Activated naive CD4-positive, alpha-beta T cell treated with anti-CD3 and anti-CD28 coated beads, Interleukin-2, amount 50 U/mL, for 24 hours (primary cell): ENCODE measurements around the gene SLC9A3.

Experiments used
- H3K27ac Mint-ChIP-seq: one replicate; pipeline ENCODE4 v1.8.0; 2021; ENCODE audit warnings: mild to moderate bottlenecking, mixed read lengths
- H3K27me3 Mint-ChIP-seq: one replicate; pipeline ENCODE4 v1.8.0; 2021; ENCODE audit warnings: mixed read lengths
- H3K36me3 Mint-ChIP-seq: one replicate; pipeline ENCODE4 v1.8.0; 2021; ENCODE audit warnings: mixed read lengths
- H3K4me1 Mint-ChIP-seq: one replicate; pipeline ENCODE4 v1.8.0; 2021; ENCODE audit warnings: mixed read lengths
- H3K4me3 Mint-ChIP-seq: one replicate; pipeline ENCODE4 v1.8.0; 2021; ENCODE audit warnings: mild to moderate bottlenecking, mixed read lengths
- H3K9me3 Mint-ChIP-seq: one replicate; pipeline ENCODE4 v1.8.0; 2021; ENCODE audit warnings: mixed read lengths

The SLC9A3 gene

DNA sequence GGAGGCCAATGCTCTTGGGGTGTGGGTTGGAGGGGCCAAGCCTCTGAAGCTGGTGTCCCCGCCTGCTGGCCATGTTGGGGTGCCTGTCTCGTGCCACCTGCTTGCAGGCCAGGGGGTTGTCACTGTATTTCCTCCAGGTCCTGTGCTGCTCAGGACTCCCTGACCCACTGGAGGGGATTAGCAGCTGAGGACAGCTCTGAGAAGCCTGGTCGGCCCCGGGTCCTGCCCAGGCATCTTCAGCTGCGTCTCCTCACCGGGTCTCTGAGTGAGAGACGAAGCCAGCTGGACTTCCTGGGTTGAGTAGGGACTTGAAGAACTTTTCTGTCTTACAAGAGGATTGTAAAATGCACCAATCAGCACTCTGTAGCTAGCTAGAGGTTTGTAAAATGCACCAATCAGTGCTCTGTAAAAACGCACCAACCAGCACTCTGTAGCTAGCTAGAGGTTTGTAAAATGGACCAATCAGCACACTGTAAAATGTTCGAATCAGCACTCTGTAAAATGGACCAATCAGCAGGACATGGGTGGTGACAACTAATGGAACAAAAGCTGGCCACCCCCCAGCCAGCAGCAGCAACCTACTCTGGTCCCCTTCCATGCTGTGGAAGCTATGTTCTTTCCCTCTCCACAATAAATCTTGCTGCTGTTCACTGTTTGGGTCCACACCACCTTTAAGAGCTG, 20.6 kb upstream of the SLC9A3 start:
- no peak overlapping the region for H3K4me3 Mint-ChIP-seq
- no peaks in the 10 kb centered on the region for H3K36me3 Mint-ChIP-seq
- no peak overlapping the region for H3K27ac Mint-ChIP-seq
- H3K9me3 Mint-ChIP-seq = no peaks in the 10 kb centered on the region
- H3K4me1 Mint-ChIP-seq = peaks cover 17% of the 10 kb centered on the region
- H3K27me3 Mint-ChIP-seq = peaks cover 8% of the 10 kb centered on the region

DNA sequence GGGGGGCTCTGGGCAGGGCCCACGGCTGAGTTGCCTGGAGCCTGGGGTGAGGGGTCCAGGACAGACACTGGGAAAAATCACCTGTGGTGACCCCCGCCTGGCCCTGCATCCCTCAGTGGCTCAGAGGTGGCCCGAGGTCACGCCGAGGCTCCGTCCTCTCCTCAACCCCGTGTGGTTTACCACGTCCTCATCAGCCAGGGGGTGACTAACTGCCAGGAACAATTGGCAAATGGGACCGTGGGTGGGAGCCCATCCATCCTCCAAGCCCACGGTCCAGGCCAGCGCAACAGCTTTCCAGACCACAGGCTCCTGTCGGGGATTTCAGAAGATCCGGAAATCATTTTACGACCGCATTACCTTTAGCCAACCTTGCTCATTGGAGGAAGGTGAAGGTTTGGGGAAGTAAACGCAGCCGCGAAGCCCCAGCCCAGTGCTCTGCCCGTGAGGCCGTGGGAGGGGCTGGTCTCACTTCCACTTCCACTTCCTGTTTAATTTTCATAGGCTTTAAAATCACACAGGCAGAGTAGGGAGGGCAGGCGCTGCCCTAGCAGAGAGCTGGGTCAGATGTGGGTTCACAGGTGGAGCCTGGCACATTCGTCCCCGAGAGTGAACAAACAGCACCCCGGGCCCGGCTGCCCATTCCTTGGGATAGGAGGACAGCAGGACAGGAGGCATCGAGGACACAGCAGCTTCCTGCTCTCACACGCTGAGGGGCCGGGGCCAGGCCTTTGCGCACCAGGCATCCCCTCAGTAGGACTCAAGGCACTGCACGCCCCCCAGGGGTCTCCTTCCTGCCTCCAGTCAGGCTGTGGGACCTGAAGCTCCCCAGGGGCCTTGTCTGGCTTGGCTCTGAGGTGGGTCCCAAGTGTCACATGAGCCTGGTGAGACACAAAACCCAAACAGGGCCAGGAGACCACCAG, 19.8 kb upstream of the SLC9A3 start:
- no peaks in the 10 kb centered on the region for H3K36me3 Mint-ChIP-seq
- H3K4me1 Mint-ChIP-seq = peaks cover 17% of the 10 kb centered on the region
- H3K9me3 Mint-ChIP-seq = no peaks in the 10 kb centered on the region
- peaks cover 5% of the 10 kb centered on the region for H3K27me3 Mint-ChIP-seq
- peak overlapping the region; percentile 72 for H3K27ac Mint-ChIP-seq
- H3K4me3 Mint-ChIP-seq = peak overlapping the region; percentile 64

DNA sequence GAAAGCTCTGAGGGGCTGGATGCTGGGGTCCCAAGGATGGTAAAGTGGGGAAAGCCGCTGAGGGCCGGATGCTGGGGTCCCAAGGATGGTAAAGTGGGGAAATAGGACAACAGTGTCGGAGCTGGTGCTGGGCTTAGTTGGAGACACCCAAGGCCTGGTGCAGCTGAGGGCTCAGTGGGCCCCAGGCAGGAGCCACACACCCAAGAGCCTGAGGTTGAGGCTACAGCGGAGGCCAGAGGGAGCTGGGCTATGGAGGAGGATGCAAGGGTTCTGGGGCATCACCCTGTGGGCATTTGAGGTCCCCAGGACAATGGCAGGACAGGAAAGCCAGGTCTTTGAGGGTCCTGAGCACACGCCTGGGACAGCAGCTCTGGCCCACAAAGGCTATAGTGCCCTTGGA, 19.1 kb upstream of the SLC9A3 start:
- Mint-ChIP-seq H3K36me3 (no peaks in the 10 kb centered on the region), H3K4me1 (peaks cover 17% of the 10 kb centered on the region), H3K4me3 (peak overlapping the region; percentile 23), H3K27ac (peak overlapping the region; percentile 23), H3K9me3 (no peaks in the 10 kb centered on the region), H3K27me3 (peaks cover 5% of the 10 kb centered on the region)

DNA sequence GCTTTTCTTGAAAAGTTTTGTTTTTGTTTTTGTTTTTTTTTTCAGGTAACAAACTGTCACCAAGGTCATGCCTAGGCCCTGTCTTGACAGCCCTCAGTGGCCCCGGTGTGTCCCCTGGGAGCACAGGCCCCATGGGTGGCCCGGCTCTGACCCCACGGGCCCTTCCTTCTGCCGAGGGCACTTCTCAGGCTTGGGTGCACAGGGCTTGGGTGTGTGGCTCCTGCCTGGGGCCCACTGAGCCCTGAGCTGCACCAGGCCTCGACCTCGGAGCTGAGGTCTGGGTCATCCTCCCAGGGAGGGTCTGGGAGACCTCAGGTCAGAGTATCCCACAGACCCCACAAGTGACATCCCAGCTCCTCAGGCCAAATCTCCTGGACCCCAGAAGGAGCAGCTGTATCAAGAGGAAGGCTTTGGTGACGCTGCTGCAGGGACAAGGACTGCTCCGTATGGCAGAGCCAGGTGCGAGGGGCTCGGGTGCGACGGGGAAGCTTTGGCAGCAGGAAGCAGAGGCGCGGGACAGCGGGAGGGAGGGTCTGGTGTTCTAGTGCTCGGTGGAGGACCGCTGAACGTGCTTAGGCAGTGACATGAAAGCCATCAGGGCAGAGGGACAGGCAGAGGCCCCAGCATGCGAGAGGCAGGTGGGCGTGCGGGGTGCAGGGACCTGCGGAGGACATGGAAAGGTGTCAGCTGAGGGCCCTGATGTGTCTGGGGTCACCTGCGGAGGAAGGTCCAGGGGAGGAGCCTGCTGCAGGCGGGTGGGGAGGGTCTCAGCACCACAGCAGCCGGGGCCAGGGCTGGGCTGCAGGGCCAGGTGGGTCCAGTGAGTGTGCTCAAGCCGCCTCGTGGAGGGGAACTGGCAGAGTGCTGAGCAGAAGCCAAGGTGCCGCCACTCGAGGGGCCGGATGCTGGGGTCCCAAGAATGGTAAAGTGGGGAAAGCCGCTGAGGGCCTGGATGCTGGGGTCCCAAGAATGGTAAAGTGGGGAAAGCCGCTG, 18.4 kb upstream of the SLC9A3 start:
- peak overlapping the region; percentile 23 for H3K27ac Mint-ChIP-seq
- H3K27me3 Mint-ChIP-seq = no peaks in the 10 kb centered on the region
- H3K36me3 Mint-ChIP-seq = no peaks in the 10 kb centered on the region
- no peaks in the 10 kb centered on the region for H3K9me3 Mint-ChIP-seq
- H3K4me3 Mint-ChIP-seq = no peak overlapping the region
- peaks cover 17% of the 10 kb centered on the region for H3K4me1 Mint-ChIP-seq

DNA sequence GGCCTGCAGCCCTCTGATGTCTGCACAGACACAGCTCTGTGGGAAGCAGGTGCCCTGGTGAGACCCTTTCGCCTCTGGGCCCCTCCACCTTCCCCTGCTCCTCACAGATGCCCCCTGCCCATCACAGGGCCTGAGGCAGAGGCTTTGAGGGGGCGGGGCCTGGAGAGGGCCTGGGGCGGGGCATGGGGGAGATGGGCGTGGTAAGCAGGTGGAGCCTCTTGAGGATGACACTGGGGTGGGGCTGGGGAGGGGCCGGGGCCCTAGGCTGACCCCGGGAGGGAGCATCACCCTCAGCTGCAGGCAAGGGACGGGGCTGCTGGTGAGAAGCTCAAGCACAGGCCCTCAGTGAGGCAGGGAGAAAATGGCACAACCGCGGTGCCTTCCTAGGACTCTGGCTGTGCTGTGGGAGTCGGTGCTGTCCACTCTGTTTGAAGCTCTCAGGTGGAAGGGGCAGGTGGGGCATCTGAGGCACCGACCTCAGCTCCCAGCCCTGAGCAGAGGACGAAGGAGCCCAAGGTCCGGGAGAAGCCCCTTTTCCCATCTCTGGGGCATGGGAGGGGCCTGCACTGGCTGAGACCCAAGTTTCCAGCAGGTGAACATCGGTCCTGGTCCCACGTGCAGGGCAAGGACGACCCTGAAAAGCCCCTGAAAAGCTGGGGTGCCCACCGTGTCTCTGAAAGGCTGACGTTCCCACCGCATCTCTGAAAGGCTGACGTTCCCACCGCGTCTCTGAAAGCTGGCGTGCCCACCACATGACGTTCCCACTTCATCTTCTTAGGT, 17.5 kb upstream of the SLC9A3 start:
- Mint-ChIP-seq H3K27ac (no peak overlapping the region), H3K4me3 (no peak overlapping the region), H3K9me3 (no peaks in the 10 kb centered on the region), H3K4me1 (peaks cover 17% of the 10 kb centered on the region), H3K36me3 (no peaks in the 10 kb centered on the region), H3K27me3 (no peaks in the 10 kb centered on the region)

DNA sequence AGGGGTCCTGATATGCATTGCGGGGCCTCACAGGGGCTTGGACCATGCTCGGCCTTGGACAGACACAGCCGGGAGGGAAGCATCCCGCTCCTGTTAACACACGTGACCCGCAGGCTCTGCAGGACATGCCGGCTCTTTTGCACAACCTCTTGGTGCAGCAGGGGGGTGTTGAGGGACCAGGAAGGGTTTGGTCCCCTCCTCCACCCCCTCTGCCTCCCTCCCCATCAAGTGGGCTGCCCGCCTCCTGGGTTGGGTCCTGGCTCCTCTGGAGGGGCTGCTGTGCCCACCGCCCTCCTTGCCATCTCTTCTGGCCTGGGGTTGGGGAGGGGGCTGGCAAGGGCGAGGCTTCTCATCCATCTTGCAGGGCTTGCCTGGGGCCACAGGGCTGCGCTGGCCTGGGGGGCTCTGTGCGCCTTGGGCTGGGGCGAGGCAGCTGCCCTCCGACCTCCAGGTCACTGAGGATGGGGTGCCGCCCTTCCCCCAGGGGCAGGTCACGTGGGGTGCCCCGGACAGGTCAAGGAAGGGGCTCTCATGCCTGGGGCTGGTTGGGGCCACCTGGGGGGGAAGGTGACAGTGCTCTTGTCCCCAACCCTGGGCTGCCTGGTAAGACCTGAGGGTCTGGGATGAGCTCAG, 16.8 kb upstream of the SLC9A3 start:
- Mint-ChIP-seq H3K4me3 (no peak overlapping the region), H3K27me3 (no peaks in the 10 kb centered on the region), H3K9me3 (no peaks in the 10 kb centered on the region), H3K4me1 (peaks cover 17% of the 10 kb centered on the region), H3K27ac (no peak overlapping the region), H3K36me3 (no peaks in the 10 kb centered on the region)

DNA sequence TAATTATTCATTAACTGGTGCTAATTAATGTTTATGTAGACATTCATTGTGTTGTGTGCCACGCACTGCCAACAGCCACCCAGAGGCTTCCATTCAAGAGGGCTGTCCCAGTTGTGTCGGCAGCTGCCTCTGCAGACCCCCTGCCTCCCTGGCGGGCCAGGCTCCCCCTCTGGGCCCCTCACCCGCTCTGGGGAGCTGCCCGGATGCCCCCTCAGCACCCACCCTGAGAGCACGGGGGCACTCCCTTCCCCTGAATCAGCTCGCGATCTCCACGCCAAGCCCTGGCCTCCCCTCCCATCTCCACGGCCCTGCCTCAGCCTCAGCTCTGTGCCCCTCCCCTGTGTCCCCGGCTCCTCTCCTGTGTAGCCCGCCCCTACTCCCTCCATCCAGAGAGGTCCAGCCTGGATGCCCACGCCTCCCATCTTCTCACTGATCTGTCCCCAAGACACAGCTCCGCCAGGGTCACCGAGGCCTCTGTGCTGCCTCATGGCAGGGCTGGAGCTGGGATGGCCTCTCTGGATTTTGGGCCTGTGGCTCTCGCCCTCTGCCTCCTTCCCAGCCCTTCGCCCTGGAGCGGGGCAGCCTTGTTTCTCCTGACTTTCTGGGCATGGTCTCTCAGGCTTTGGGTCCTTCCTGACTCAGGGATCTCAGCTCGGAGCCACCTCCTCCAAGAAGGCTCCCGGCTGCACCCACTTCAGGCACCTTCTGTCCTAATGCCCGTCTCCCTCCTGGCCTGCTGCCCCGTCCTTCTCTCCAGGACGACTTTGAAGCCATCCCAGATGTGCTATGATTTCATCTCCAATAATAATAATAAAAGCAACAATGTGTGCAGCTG, 16.0 kb upstream of the SLC9A3 start:
- Mint-ChIP-seq H3K27ac (no peak overlapping the region), H3K4me3 (no peak overlapping the region), H3K9me3 (no peaks in the 10 kb centered on the region), H3K4me1 (peaks cover 17% of the 10 kb centered on the region), H3K36me3 (no peaks in the 10 kb centered on the region), H3K27me3 (no peaks in the 10 kb centered on the region)

DNA sequence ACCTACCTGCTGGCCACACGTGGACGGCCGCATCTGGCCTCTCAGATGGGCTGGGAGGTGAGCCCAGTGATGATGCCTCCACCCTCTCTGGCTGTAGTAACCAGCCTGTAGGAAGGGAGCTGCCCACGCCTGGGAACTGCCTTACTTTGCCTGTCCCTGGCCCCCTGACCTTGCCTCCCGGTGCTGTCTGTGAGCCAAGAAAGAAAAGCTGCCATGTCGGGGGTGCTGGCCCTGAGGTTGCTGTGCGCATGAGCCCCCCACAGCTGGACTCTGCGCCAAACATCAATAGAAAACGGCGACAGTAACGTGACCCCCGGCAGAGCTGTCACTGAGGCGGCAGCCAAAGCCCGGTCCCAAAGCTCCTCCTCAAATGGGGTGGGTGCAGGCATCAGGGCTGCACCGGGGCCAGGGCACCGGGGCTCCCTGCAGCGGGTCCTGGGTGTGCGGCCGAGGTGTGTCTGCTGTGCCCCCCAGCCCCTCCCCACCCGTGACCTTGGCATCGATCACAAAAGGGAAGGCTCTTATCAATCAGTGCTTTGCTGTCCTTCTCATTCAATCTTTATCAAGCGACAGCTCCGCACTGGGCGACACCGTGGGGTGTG, 15.3 kb upstream of the SLC9A3 start:
- Mint-ChIP-seq H3K27ac (no peak overlapping the region), H3K27me3 (no peaks in the 10 kb centered on the region), H3K4me3 (no peak overlapping the region), H3K4me1 (peaks cover 17% of the 10 kb centered on the region), H3K36me3 (no peaks in the 10 kb centered on the region), H3K9me3 (no peaks in the 10 kb centered on the region)

DNA sequence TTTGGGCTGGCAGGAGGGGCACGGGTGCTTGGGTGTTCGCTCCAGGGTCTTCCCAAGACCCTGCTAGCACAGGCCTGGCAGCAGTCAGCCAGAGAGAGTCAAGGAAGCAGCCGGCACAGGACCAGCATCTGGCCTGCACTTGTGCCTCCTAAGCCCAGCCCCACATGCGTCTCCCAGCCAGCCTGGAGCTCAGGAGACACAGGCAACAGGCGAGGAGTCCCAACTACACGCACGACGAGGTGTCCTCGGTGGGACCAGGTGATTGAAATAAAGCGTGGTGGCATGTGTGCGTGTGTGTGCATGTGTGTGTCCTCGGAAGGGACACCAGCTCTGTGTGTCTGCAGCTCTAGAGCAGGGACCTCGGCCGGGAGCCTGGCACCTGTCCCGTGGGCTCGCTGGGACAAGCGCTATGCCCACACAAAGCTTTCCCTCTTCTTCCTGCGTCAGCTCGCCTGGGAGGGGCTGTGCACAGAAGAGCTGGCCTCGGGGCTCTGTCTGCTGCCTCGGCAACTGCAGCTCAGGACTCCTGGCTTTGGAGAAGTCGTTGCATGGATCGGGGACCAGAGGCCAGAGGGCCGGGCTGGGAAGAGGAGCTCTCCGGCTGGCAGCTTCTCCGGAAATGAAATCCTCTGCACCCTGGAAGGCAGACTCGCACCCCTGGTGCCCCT, 14.7 kb upstream of the SLC9A3 start:
- no peaks in the 10 kb centered on the region for H3K27me3 Mint-ChIP-seq
- no peak overlapping the region for H3K27ac Mint-ChIP-seq
- no peak overlapping the region for H3K4me3 Mint-ChIP-seq
- H3K9me3 Mint-ChIP-seq = no peaks in the 10 kb centered on the region
- no peaks in the 10 kb centered on the region for H3K36me3 Mint-ChIP-seq
- H3K4me1 Mint-ChIP-seq = peaks cover 14% of the 10 kb centered on the region

DNA sequence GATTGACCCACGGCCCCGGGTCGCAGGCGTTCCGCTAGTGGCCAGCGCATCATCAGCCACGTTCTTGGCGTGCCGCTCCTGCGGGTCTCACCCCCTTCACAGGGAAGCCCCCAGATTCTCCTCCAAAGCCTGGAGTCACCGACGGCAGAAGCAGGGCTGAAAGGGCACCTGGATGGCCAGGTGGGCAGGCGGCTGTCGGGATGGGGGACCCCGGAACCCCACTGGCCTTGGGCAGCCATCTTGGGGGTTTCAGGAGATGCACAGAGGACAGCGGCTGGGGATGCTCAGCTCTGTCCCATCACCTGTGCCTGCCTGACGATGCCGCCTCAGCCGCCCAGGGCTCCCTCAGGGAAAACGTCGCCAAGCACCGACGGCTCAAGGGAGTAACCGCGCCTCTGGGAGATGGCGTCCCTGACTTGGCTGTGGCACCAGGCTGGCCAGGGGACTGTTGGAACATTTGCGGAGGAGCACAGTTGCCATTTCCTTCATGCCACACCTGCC, 14.1 kb upstream of the SLC9A3 start:
- no peaks in the 10 kb centered on the region for H3K36me3 Mint-ChIP-seq
- no peak overlapping the region for H3K4me3 Mint-ChIP-seq
- no peak overlapping the region for H3K27ac Mint-ChIP-seq
- H3K4me1 Mint-ChIP-seq = peaks cover 8% of the 10 kb centered on the region
- no peaks in the 10 kb centered on the region for H3K9me3 Mint-ChIP-seq
- no peaks in the 10 kb centered on the region for H3K27me3 Mint-ChIP-seq

DNA sequence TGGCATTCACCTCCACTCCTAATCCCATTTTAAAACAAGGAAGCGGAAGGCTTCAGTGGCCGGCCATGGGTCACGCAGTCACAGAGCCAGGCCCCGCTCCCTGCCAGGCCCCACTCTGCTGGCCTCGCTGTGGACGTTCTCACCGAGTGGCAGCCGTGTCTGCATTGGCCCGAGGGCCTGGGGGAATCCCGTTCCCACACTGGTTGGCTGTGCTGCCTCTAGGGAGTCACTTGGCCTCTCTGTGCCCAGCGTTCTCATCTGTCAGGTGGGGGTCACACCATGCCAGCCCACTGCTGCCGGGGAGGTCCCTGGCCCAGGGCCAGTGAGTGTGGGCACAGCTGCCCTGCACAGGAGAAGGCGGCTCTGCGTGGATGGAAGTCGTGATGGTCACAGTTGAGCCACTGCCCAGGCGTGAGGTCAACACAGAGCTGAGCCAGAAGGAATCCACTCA, 13.4 kb upstream of the SLC9A3 start:
- Mint-ChIP-seq H3K27me3 (peaks cover 2% of the 10 kb centered on the region), H3K9me3 (no peaks in the 10 kb centered on the region), H3K4me1 (peaks cover 1% of the 10 kb centered on the region), H3K36me3 (no peaks in the 10 kb centered on the region), H3K4me3 (no peak overlapping the region), H3K27ac (no peak overlapping the region)

DNA sequence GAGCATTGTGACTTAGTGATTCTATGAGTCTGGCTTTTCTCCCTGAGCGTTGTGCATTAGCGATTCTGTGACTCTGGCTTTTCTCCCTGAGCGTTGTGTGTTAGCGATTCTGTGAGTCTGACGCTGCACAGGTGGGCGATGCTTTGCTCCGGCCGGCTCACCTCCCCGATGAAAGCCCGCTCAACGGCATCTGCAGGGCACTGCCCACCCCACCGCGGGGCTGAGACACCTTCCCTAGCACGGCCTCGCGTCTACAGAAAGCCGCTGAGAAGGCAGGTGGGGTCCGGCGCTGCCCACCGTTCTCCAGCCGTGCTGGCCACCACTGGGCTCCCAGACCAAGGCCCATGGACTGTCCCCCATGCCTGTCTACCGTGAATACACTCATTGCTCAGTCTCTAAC, 12.8 kb upstream of the SLC9A3 start:
- no peaks in the 10 kb centered on the region for H3K36me3 Mint-ChIP-seq
- H3K27me3 Mint-ChIP-seq = peaks cover 2% of the 10 kb centered on the region
- no peak overlapping the region for H3K27ac Mint-ChIP-seq
- H3K4me3 Mint-ChIP-seq = no peak overlapping the region
- H3K9me3 Mint-ChIP-seq = no peaks in the 10 kb centered on the region
- no peaks in the 10 kb centered on the region for H3K4me1 Mint-ChIP-seq
